Ovary (tissue), 3 donors: ENCODE data around the gene NR4A1.

Experiments used
- EP300 ChIP-seq: sonication (generic); formaldehyde crosslinking; IDR thresholded peaks from one replicate; pipeline ENCODE4 v1.6.1; 2017; ENCODE audit warnings: antibody characterized with exemption
- TF ChIP-seq, protein P1 (sequence below), 3 donors: fragments of 450-650 bp in 2 of 3; fragments of 200-600 bp in 1 of 3; IDR thresholded peaks; one replicate each; pipeline versions ENCODE4 v1.5.1 to v1.8.0; 2016 to 2022; ENCODE audit warnings: antibody characterized with exemption in 3 of 3, mild to moderate bottlenecking in 1 of 3
- donor health status: DM: no; HTN: no; CAD: no.

DNA sequence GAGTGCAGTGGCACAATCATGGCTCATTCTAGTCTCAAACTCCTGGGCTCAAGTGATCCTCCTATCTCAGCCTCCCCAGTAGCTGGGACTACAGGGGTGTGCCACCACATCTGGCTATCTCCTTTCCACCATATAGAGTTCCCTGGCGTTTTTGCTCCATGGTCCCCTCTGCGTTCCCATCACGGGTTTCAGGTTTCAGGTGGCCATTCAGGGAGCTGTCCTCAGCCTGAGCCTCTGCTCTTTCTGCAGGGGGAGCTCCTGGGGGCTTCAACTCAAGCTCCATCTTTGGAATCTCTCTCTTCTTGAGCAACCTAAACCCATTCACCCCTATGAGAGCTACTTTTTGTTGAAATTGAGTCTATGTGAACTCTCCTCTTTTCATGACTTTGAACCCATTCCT is 39.8 kb downstream of the NR4A1 start:
- TF ChIP-seq, protein P1, sequence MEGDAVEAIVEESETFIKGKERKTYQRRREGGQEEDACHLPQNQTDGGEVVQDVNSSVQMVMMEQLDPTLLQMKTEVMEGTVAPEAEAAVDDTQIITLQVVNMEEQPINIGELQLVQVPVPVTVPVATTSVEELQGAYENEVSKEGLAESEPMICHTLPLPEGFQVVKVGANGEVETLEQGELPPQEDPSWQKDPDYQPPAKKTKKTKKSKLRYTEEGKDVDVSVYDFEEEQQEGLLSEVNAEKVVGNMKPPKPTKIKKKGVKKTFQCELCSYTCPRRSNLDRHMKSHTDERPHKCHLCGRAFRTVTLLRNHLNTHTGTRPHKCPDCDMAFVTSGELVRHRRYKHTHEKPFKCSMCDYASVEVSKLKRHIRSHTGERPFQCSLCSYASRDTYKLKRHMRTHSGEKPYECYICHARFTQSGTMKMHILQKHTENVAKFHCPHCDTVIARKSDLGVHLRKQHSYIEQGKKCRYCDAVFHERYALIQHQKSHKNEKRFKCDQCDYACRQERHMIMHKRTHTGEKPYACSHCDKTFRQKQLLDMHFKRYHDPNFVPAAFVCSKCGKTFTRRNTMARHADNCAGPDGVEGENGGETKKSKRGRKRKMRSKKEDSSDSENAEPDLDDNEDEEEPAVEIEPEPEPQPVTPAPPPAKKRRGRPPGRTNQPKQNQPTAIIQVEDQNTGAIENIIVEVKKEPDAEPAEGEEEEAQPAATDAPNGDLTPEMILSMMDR (IDR thresholded peaks at IDR 0.05) = no peak
- no peak for TF ChIP-seq EP300
